Ovary (tissue), 9 donors: ENCODE results near the gene LDB1. TPM values are rescaled to one million over a fixed set of nuclear protein-coding genes. Genes with fewer than 3 reads are reported as not detected.

Experiments used
- DNase-seq, 5 donors: peaks; one replicate each; pipeline ENCODE4 v3.0.0-alpha.2; 2019 to 2020
- H3K27ac ChIP-seq, 2 donors: fragments of 200-600 bp; one replicate each; pipeline versions ENCODE4 v1.5.1 to v1.8.0; 2019 to 2022
- H3K27me3 ChIP-seq: fragments of 200-600 bp; one replicate; pipeline ENCODE4 v1.8.0; 2022
- H3K36me3 ChIP-seq: fragments of 200-600 bp; sonication (generic); one replicate; pipeline ENCODE4 v1.5.1; 2019
- H3K4me1 ChIP-seq: one replicate; pipeline ENCODE4 v1.8.1; 2013; ENCODE audit warnings: mild to moderate bottlenecking, moderate library complexity; ENCODE audit not compliant: insufficient read depth
- H3K4me3 ChIP-seq: fragments of 200-600 bp; sonication (generic); one replicate; pipeline ENCODE4 v1.5.1; 2017
- H3K9me3 ChIP-seq, 2 donors: fragments of 200-600 bp in 1 of 2; sonication (generic) in 1 of 2; one replicate each; pipeline versions ENCODE4 v1.5.1 to v1.8.1; 2013 to 2019; ENCODE audit warnings: mild to moderate bottlenecking in 1 of 2, moderate library complexity in 1 of 2
- CTCF ChIP-seq, 3 donors: fragments of 450-650 bp in 2 of 3; fragments of 200-600 bp in 1 of 3; IDR thresholded peaks; one replicate each; pipeline versions ENCODE4 v1.5.1 to v1.8.0; 2016 to 2022; ENCODE audit warnings: antibody characterized with exemption in 3 of 3, mild to moderate bottlenecking in 1 of 3
- EP300 ChIP-seq: sonication (generic); formaldehyde crosslinking; IDR thresholded peaks from one replicate; pipeline ENCODE4 v1.6.1; 2017; ENCODE audit warnings: antibody characterized with exemption
- POLR2A ChIP-seq: fragments of 450-650 bp; IDR thresholded peaks from one replicate; pipeline ENCODE4 v1.6.1; 2017; ENCODE audit warnings: antibody characterized with exemption, mild to moderate bottlenecking, moderate library complexity
- WGBS, 3 donors: extraction: QIAGEN DNeasy Blood & Tissue Kit in 1 of 3; methylation state at CpG; one replicate each; pipeline versions ENCODE4 v1.1.5 to v1.1.7; 2013 to 2017; 5-methylcytosine and 5-hydroxymethylcytosine counted together
- intact Hi-C, 4 donors: fragments of 100-400 bp; cut with DNase I; formaldehyde crosslinking; loops; one replicate each; pipeline versions ENCODE4 v1.11.0 to v1.15.1; 2022 to 2023
- polyA plus RNA-seq, 2 donors: library from polyadenylated mRNA; stranded (reverse); fragments of 200-250 nt in 1 of 2; fragments of 350-450 nt in 1 of 2; fragmentation: Illumina TruSeq in 1 of 2; extraction: RNeasy Lipid Tissue Mini Kit (QIAGEN cat#74804) in 1 of 2; gene quantifications; one replicate each; pipeline ENCODE4 v1.2.3, GENCODE V29; 2013 to 2014
- small RNA-seq: library from RNA; depleted of rRNA; stranded (forward); fragments of <200 nt; gene quantifications from one replicate; pipeline ENCODE3, GENCODE V24; 2016
- total RNA-seq, 7 donors: library from RNA; depleted of rRNA in 2 of 7; stranded (reverse); fragments of >200 nt in 2 of 7; fragmentation: NEBNext Ultra II Directional in 3 of 7; extraction: Animal tissue kit (Norgen Biotek cat#: 25700) in 3 of 7; gene quantifications; one replicate each; pipeline versions ENCODE4 v1.1.0 to v1.2.4, GENCODE V29; 2016 to 2023
- donor health status: DM: no; HTN: no; CAD: no; lungs with moderate emphysema.
- donor health status: DM: no; HTN: no; CAD: no.
- donor health status: Bipolar disorder and iron deficiency.
- donor health status: DM: yes; HTN: yes; CAD: no.
- donor health status: DM: no; HTN: no; CAD: no.
- donor health status: DM: yes; HTN: yes; CAD: no.

The LDB1 gene
- total and polyA plus RNA-seq, 9 donors: 59.0 to 141 (median 93.2) TPM

GRCh38 chr10:102064503-102064867, 55.7 kb downstream of the LDB1 start:
- TF ChIP-seq CTCF (IDR thresholded peaks at IDR 0.05) (no peak), EP300 (no peak), POLR2A (no peak)
- Histone ChIP-seq H3K4me3 (peak overlapping the region; percentile 83), H3K9me3 (no peaks in the 10 kb centered on the region), H3K36me3 (no peaks in the 10 kb centered on the region), H3K27ac (peak overlapping the region; percentile 77 to 86), H3K27me3 (no peaks in the 10 kb centered on the region), H3K4me1 (peaks cover 7% of the 10 kb centered on the region)
- no peak for DNase-seq
- intact Hi-C loops: loop anchor here in 1 of 4 donors (10.0 kb wide), 1 partner anchor 50 kb away; no protein-coding TSS in a partner anchor
- WGBS, 3 donors: 46 to 60% (median 49%) methylated on average over 2 of the region's 2 CpGs

- Histone ChIP-seq H3K4me3 (no peak overlapping the region), H3K27ac (no peak overlapping the region), H3K36me3 (no peaks in the 10 kb centered on the region), H3K9me3 (no peaks in the 10 kb centered on the region), H3K4me1 (peaks cover under 1% of the 10 kb centered on the region), H3K27me3 (no peaks in the 10 kb centered on the region)
- intact Hi-C loops: loop anchor here in 1 of 4 donors (10.0 kb wide), 1 partner anchor 55 kb away; no protein-coding TSS in a partner anchor
- no peak for DNase-seq
- no peak for TF ChIP-seq POLR2A
- no peak for TF ChIP-seq EP300
- no peak for TF ChIP-seq CTCF (IDR thresholded peaks at IDR 0.05)
These were observed 60.2 kb downstream of the LDB1 start for GRCh38 chr10:102059987-102060386.

Small RNA genes within 50 kb of the gene (small RNA-seq; reads per million reads assigned to genes)
- gene AL500527.1: not detected
- gene AL500527.2: not detected

Other genes starting within 250 kb of the LDB1 start
- 10 to 100 TPM in 6 of 7 donors, 1 to 10 TPM in 1; 9.1 to 24.2 (median 18.1) TPM for gene ARMH3, start 64.2 kb downstream of the LDB1 start, total RNA-seq
- 10 to 100 TPM; 17.9 to 20.4 TPM for gene ARMH3, start 64.2 kb downstream of the LDB1 start, polyA plus RNA-seq
- 10 to 100 TPM; 14.4 to 20.9 (median 16.9) TPM for gene HPS6, start 55.0 kb downstream of the LDB1 start, total RNA-seq
- gene HPS6, start 55.0 kb downstream of the LDB1 start, polyA plus RNA-seq: 1 to 10 TPM; 2.6 to 7.6 TPM
- 10 to 100 TPM; 11.8 to 68.7 (median 44.5) TPM for gene PPRC1, start 12.7 kb upstream of the LDB1 start, total RNA-seq
- 10 to 100 TPM; 17.4 to 18.1 TPM for gene PPRC1, start 12.7 kb upstream of the LDB1 start, polyA plus RNA-seq
- 10 to 100 TPM; 32.7 to 68.1 (median 50.2) TPM for gene NOLC1, start 32.0 kb upstream of the LDB1 start, total RNA-seq
- gene NOLC1, start 32.0 kb upstream of the LDB1 start, polyA plus RNA-seq: 10 to 100 TPM; 32.0 to 88.8 TPM
- gene ELOVL3, start 105.9 kb upstream of the LDB1 start, total RNA-seq: not detected
- 1 to 10 TPM in 1 of 2 donors, under 1 TPM in 1; 0.08 to 1.0 TPM for gene ELOVL3, start 105.9 kb upstream of the LDB1 start, polyA plus RNA-seq
- not detected for gene PITX3, start 121.1 kb upstream of the LDB1 start, total RNA-seq
- gene PITX3, start 121.1 kb upstream of the LDB1 start, polyA plus RNA-seq: not detected
- gene GBF1, start 125.2 kb upstream of the LDB1 start, total RNA-seq: 10 to 100 TPM; 14.1 to 43.2 (median 34.4) TPM
- 10 to 100 TPM; 13.2 to 34.6 TPM for gene GBF1, start 125.2 kb upstream of the LDB1 start, polyA plus RNA-seq